Measurements from ENCODE around the gene MMP25.

Gene MMP25

DNA sequence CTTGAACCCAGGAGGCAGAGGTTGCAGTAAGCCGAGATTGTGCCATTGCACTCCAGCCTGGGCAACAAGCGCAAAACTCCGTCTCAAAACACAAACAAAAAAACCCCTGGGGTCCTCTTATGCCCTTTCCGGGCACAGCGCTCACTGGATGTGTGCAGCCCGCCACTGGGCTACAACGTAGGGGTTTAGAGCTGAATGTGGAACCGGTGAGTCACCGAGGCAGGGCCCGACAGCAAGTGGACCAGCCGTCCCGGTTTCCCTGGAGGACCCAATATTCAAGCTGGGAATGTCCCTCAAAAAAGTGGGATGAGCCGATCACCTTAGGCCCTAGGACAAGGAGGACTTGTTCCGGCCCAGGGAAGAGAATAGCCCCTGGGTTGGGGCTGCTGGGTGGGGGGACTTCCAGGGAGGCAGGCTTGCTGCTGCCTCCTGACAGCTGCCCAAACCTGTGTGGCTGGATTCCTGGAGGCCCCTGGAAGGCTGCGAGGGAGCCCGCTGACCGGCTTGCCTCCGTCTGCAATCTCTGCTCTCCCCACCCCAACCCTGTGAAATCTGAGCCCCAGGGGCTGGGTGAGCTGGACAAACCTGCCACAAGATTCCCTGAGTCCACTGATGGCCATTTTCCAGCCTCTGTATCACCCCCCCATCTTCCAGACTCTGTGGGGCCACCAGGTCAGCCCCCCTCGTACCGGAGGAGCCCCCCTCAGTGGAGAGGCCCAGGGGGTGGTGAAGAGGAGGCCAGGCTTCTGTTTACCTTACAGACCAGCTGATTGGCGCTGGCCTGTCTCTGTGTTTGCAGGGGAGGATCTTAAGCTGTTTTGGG is 36.6 kb upstream of the MMP25 start:
- DNase-seq (ENCODE audit: extremely low read depth, insufficient read length), result no peak
- TF ChIP-seq, protein P1, sequence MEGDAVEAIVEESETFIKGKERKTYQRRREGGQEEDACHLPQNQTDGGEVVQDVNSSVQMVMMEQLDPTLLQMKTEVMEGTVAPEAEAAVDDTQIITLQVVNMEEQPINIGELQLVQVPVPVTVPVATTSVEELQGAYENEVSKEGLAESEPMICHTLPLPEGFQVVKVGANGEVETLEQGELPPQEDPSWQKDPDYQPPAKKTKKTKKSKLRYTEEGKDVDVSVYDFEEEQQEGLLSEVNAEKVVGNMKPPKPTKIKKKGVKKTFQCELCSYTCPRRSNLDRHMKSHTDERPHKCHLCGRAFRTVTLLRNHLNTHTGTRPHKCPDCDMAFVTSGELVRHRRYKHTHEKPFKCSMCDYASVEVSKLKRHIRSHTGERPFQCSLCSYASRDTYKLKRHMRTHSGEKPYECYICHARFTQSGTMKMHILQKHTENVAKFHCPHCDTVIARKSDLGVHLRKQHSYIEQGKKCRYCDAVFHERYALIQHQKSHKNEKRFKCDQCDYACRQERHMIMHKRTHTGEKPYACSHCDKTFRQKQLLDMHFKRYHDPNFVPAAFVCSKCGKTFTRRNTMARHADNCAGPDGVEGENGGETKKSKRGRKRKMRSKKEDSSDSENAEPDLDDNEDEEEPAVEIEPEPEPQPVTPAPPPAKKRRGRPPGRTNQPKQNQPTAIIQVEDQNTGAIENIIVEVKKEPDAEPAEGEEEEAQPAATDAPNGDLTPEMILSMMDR (IDR thresholded peaks at IDR 0.05; ENCODE audit: insufficient read depth, low read length, poor library complexity, severe bottlenecking), result no peak
- Histone ChIP-seq H3K27me3 (replicated peaks; ENCODE audit: control insufficient read depth, insufficient read depth, low read length) (no peaks in the 10 kb centered on the region; the same call in none of the 2 replicates), H3K36me3 (ENCODE audit: control insufficient read depth, insufficient read depth, low read length) (no peaks in the 10 kb centered on the region), H3K4me3 (replicated peaks; ENCODE audit: low read depth, low read length) (no peak overlapping the region)

DNA sequence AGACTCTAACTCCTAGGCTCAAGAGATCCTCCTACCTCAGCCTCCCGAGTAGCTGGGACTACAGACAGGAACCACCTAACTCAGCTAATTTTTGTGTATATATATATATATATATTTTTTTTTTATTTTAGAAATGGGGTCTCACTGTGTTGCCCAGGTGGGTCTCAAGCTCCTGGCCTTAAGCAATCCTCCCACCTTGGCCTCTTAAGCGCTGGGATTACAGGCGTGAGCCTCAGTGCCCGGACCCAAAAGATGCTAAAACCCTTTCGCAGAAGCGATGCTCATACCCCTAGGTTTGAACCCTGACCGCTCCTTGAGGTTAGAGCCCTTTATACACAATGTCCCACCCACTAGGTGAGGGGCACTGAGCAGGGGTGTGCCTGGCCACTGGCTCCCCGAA is 35.9 kb upstream of the MMP25 start:
- no peaks in the 10 kb centered on the region for H3K36me3 ChIP-seq (ENCODE audit: control insufficient read depth, insufficient read depth, low read length)
- no peak for DNase-seq (ENCODE audit: extremely low read depth, insufficient read length)
- TF ChIP-seq, protein P1 (IDR thresholded peaks at IDR 0.05; ENCODE audit: insufficient read depth, low read length, poor library complexity, severe bottlenecking), result no peak
- no peaks in the 10 kb centered on the region; the same call in none of the 2 replicates for H3K27me3 ChIP-seq (replicated peaks; ENCODE audit: control insufficient read depth, insufficient read depth, low read length)
- no peak overlapping the region for H3K4me3 ChIP-seq (replicated peaks; ENCODE audit: low read depth, low read length)

DNA sequence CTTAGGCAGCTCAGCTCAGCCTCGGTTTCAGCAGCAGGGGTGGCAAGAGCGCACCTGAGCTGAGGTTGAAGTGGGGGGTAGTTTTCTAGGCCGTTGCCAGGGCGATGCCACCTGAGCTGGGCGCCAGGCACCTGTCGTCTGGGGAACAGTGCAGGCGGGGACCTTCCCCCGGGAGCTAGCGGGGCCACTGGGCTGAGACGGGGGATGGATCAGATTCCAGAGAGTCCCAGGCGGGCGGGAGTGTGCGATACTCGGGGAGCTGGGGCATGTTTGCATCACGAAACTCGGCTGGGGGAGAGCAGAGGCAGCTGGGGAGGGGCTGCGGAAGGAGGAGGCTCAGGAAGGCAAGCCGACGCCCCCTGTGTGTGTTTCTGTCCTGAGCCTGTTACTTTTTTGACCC is 34.1 kb upstream of the MMP25 start:
- DNase-seq (ENCODE audit: extremely low read depth, insufficient read length), result no peak

DNA sequence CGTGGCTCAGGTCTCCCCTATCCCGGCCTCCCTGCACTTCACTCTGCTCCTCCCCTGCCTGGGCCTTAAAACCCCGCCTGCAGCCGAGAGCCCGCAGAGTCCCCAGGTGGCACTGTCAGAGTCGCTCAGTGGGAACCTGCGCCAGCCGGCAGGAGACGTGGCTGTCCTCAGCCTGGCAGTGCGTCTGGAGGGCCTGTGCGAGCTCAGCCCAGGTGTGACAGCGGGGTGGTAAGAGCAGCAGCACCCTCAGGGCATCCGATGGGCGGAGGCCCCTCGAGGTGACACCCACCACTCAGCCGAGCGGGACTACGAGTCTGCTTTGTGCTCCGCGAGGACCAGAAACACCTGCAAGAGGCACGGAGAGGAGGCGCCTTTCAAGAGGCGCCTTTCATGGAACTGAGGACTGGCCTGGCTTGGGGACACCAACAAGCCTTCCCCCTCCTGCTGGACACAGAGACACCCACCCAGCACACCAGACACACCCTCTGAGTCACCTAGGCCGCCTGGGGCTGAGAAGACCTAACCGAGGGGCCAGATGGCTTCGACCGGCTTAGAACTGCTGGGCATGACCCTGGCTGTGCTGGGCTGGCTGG is 33.4 kb upstream of the MMP25 start, which contains the start of gene CLDN9:
Gene CLDN9, plus strand, starts transcription at position 96 of the 593 bp plus-strand sequence. Its CDS starts 440 bp downstream, at position 536.
- DNase-seq (ENCODE audit: extremely low read depth, insufficient read length), result no peak
- no peak within 1 kb of the TSS for H3K4me3 ChIP-seq (replicated peaks; ENCODE audit: low read depth, low read length)

More for the DNA sequence above, 34.1 kb upstream of the MMP25 start:
- Histone ChIP-seq H3K27me3 (replicated peaks; ENCODE audit: control insufficient read depth, insufficient read depth, low read length) (no peaks in the 10 kb centered on the region; the same call in none of the 2 replicates), H3K36me3 (ENCODE audit: control insufficient read depth, insufficient read depth, low read length) (no peaks in the 10 kb centered on the region), H3K4me3 (replicated peaks; ENCODE audit: low read depth, low read length) (no peak overlapping the region)
- TF ChIP-seq, protein P1 (IDR thresholded peaks at IDR 0.05; ENCODE audit: insufficient read depth, low read length, poor library complexity, severe bottlenecking), result no peak

DNA sequence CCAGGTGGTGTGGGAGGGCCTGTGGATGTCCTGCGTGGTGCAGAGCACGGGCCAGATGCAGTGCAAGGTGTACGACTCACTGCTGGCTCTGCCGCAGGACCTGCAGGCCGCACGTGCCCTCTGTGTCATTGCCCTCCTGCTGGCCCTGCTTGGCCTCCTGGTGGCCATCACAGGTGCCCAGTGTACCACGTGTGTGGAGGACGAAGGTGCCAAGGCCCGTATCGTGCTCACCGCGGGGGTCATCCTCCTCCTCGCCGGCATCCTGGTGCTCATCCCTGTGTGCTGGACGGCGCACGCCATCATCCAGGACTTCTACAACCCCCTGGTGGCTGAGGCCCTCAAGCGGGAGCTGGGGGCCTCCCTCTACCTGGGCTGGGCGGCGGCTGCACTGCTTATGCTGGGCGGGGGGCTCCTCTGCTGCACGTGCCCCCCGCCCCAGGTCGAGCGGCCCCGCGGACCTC is 32.8 kb upstream of the MMP25 start:
- H3K27me3 ChIP-seq (replicated peaks; ENCODE audit: control insufficient read depth, insufficient read depth, low read length), result no peaks in the 10 kb centered on the region; the same call in none of the 2 replicates
- H3K36me3 ChIP-seq (ENCODE audit: control insufficient read depth, insufficient read depth, low read length), result no peaks in the 10 kb centered on the region
- no peak overlapping the region for H3K4me3 ChIP-seq (replicated peaks; ENCODE audit: low read depth, low read length)
- TF ChIP-seq, protein P1 (IDR thresholded peaks at IDR 0.05; ENCODE audit: insufficient read depth, low read length, poor library complexity, severe bottlenecking), result no peak
- DNase-seq (ENCODE audit: extremely low read depth, insufficient read length), result no peak

More for the DNA sequence above, 33.4 kb upstream of the MMP25 start, which contains the start of gene CLDN9:
- Histone ChIP-seq H3K27me3 (replicated peaks; ENCODE audit: control insufficient read depth, insufficient read depth, low read length) (no peaks in the 10 kb centered on the region; the same call in none of the 2 replicates), H3K36me3 (ENCODE audit: control insufficient read depth, insufficient read depth, low read length) (no peaks in the 10 kb centered on the region)
- TF ChIP-seq, protein P1 (IDR thresholded peaks at IDR 0.05; ENCODE audit: insufficient read depth, low read length, poor library complexity, severe bottlenecking), result no peak

All from GM06990 (cell line).